Neural progenitor cell (in vitro differentiated cells): ENCODE results near the gene C19orf38. TPM values are rescaled to one million over a fixed set of nuclear protein-coding genes. Genes with fewer than 3 reads are reported as not detected.

Experiments used
- DNase-seq: peaks from one replicate; pipeline ENCODE4 v3.0.0-alpha.2; 2016; ENCODE audit warnings: low spot score
- H2AFZ ChIP-seq: fragments of 200-600 bp; sonication (generic); replicated peaks from 2 replicates; pipeline ENCODE4 v1.6.1; 2016; ENCODE audit warnings: antibody characterized with exemption
- H3F3A ChIP-seq: fragments of 200-600 bp; sonication (generic); 2 replicates; pipeline ENCODE4 v1.6.1; 2016; ENCODE audit warnings: antibody characterized with exemption, low read depth
- H3K27ac ChIP-seq: fragments of 200-600 bp; sonication (generic); 2 replicates; pipeline ENCODE4 v1.5.1; 2016; ENCODE audit warnings: mild to moderate bottlenecking
- H3K27me3 ChIP-seq: fragments of 200-600 bp; sonication (generic); 2 replicates; pipeline ENCODE4 v1.6.1; 2016; ENCODE audit warnings: mild to moderate bottlenecking, moderate library complexity
- H3K36me3 ChIP-seq: fragments of 200-600 bp; sonication (generic); 2 replicates; pipeline ENCODE4 v1.5.1; 2016
- H3K4me1 ChIP-seq: fragments of 200-600 bp; sonication (generic); 2 replicates; pipeline ENCODE4 v1.6.1; 2016; ENCODE audit warnings: mixed run types
- H3K4me2 ChIP-seq: fragments of 200-600 bp; sonication (generic); 2 replicates; pipeline ENCODE4 v1.6.1; 2016
- H3K4me3 ChIP-seq: fragments of 200-600 bp; sonication (generic); 2 replicates; pipeline ENCODE4 v1.5.1; 2016
- H3K79me2 ChIP-seq: fragments of 200-600 bp; sonication (generic); 2 replicates; pipeline ENCODE4 v1.6.1; 2016; ENCODE audit warnings: low read depth
- H3K9ac ChIP-seq: fragments of 200-600 bp; sonication (generic); 2 replicates; pipeline ENCODE4 v1.6.1; 2016
- H3K9me3 ChIP-seq: fragments of 200-600 bp; sonication (generic); 2 replicates; pipeline ENCODE4 v1.5.1; 2016; ENCODE audit warnings: low read depth
- H4K20me1 ChIP-seq: fragments of 200-600 bp; sonication (generic); 2 replicates; pipeline ENCODE4 v1.6.1; 2016; ENCODE audit warnings: low read depth
- H3K27ac Mint-ChIP-seq: 3 replicates; pipeline ENCODE4 v1.8.0; 2021; ENCODE audit warnings: mixed read lengths
- H3K27me3 Mint-ChIP-seq: 2 replicates; pipeline ENCODE4 v1.8.0; 2022; ENCODE audit warnings: low read depth, mild to moderate bottlenecking, inconsistent platforms, moderate library complexity, mixed read lengths; ENCODE audit not compliant: insufficient read depth
- H3K36me3 Mint-ChIP-seq: 3 replicates; pipeline ENCODE4 v1.8.0; 2021; ENCODE audit warnings: mixed read lengths
- H3K4me1 Mint-ChIP-seq: 3 replicates; pipeline ENCODE4 v1.8.0; 2021; ENCODE audit warnings: mixed read lengths
- H3K4me3 Mint-ChIP-seq: 3 replicates; pipeline ENCODE4 v1.8.0; 2021; ENCODE audit warnings: mild to moderate bottlenecking, moderate library complexity, mixed read lengths
- H3K9me3 Mint-ChIP-seq: 3 replicates; pipeline ENCODE4 v1.8.0; 2020; ENCODE audit warnings: mixed read lengths
- EZH2 ChIP-seq: fragments of 200-600 bp; sonication (generic); IDR thresholded peaks from 2 replicates; pipeline ENCODE4 v1.6.1; 2017; ENCODE audit warnings: antibody characterized with exemption, mild to moderate bottlenecking, moderate library complexity
- EZH2phosphoT487 ChIP-seq: fragments of 200-600 bp; sonication (generic); IDR thresholded peaks from 2 replicates; pipeline ENCODE4 v1.6.1; 2017; ENCODE audit warnings: antibody characterized with exemption
- total RNA-seq: library from RNA; depleted of rRNA; stranded (reverse); fragments of >200 nt; gene quantifications from 2 replicates; pipeline ENCODE4 v1.2.3, GENCODE V29; 2015; ENCODE audit warnings: low replicate concordance
- TF ChIP-seq, protein P1 (sequence below): fragments of 200-600 bp; sonication (generic); IDR thresholded peaks from 2 replicates; pipeline ENCODE4 v1.5.1; 2017; ENCODE audit warnings: antibody characterized with exemption, mild to moderate bottlenecking

The C19orf38 gene
- total RNA-seq, 1 donor from 2014 or later = not detected

- no peaks in the 10 kb centered on the region for H3K4me1 Mint-ChIP-seq
- Histone ChIP-seq H2AFZ (no peak overlapping the region), H3K79me2 (peaks cover 13% of the 10 kb centered on the region), H3K9me3 (no peaks in the 10 kb centered on the region), H3K4me1 (no peaks in the 10 kb centered on the region), H3K36me3 (no peaks in the 10 kb centered on the region), H3K4me3 (no peak overlapping the region), H3K27ac (no peak overlapping the region), H3K9ac (no peak overlapping the region), H4K20me1 (no peaks in the 10 kb centered on the region), H3K4me2 (no peak overlapping the region), H3K27me3 (no peaks in the 10 kb centered on the region), H3F3A (no peaks in the 10 kb centered on the region)
- DNase-seq = no peak
- H3K27ac Mint-ChIP-seq = no peak overlapping the region
- peaks cover 3% of the 10 kb centered on the region for H3K9me3 Mint-ChIP-seq
- H3K4me3 Mint-ChIP-seq = no peak overlapping the region
- H3K36me3 Mint-ChIP-seq = peaks cover 13% of the 10 kb centered on the region
- TF ChIP-seq, protein P1, sequence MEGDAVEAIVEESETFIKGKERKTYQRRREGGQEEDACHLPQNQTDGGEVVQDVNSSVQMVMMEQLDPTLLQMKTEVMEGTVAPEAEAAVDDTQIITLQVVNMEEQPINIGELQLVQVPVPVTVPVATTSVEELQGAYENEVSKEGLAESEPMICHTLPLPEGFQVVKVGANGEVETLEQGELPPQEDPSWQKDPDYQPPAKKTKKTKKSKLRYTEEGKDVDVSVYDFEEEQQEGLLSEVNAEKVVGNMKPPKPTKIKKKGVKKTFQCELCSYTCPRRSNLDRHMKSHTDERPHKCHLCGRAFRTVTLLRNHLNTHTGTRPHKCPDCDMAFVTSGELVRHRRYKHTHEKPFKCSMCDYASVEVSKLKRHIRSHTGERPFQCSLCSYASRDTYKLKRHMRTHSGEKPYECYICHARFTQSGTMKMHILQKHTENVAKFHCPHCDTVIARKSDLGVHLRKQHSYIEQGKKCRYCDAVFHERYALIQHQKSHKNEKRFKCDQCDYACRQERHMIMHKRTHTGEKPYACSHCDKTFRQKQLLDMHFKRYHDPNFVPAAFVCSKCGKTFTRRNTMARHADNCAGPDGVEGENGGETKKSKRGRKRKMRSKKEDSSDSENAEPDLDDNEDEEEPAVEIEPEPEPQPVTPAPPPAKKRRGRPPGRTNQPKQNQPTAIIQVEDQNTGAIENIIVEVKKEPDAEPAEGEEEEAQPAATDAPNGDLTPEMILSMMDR = no peak
- no peak for TF ChIP-seq EZH2
- no peak for TF ChIP-seq EZH2phosphoT487
- H3K27me3 Mint-ChIP-seq = peaks cover 2% of the 10 kb centered on the region
Measured at GRCh38 chr19:10907925-10908324, 59.7 kb downstream of the C19orf38 start.

DNA sequence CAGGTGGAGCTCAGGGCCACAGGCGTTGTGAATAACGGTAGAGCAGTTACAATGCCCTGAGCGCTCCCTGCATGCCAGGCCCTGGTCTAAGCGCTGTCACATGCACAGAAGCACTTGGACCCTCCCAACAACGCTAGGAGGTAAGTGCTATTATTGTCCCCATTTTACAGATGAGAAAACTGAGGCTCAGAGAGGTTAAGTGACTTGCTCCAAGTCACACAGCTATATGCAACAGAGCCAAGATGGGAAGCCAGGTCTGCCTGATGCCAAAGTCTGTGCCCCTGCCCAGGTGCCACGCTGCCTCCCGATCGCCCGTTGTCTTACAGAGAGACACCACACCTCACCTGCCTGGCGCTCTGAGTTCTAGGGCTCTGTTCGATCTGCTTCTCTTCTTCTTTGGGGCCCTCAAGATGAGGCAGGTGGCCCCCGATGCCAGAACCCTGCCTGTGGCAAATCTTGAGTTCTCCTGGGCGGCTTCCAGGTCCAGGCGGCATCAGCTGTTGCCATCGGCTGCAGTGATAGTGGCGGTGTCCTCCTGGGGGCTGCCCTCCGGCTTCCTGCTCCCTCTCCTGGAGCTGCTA is 60.3 kb downstream of the C19orf38 start:
- H3K27ac ChIP-seq = no peak overlapping the region
- DNase-seq = no peak
- no peaks in the 10 kb centered on the region for H3K9me3 ChIP-seq
- Mint-ChIP-seq H3K27ac (no peak overlapping the region), H3K36me3 (peaks cover 10% of the 10 kb centered on the region), H3K9me3 (no peaks in the 10 kb centered on the region), H3K4me1 (no peaks in the 10 kb centered on the region), H3K27me3 (peaks cover 2% of the 10 kb centered on the region), H3K4me3 (no peak overlapping the region)
- no peak overlapping the region for H3K4me3 ChIP-seq
- H3K4me1 ChIP-seq = no peaks in the 10 kb centered on the region
- no peak overlapping the region for H3K4me2 ChIP-seq
- H3K79me2 ChIP-seq = peaks cover 7% of the 10 kb centered on the region
- no peaks in the 10 kb centered on the region for H3F3A ChIP-seq
- H3K27me3 ChIP-seq = no peaks in the 10 kb centered on the region
- no peak overlapping the region for H2AFZ ChIP-seq
- H3K36me3 ChIP-seq = no peaks in the 10 kb centered on the region
- TF ChIP-seq EZH2 (no peak), EZH2phosphoT487 (no peak)
- TF ChIP-seq, protein P1 = no peak
- no peak overlapping the region for H3K9ac ChIP-seq
- no peaks in the 10 kb centered on the region for H4K20me1 ChIP-seq

- TF ChIP-seq EZH2phosphoT487 (no peak), EZH2 (no peak)
- TF ChIP-seq, protein P1 = no peak
- H3K4me1 ChIP-seq = no peaks in the 10 kb centered on the region
- no peaks in the 10 kb centered on the region for H3F3A ChIP-seq
- no peaks in the 10 kb centered on the region for H3K27me3 ChIP-seq
- no peak overlapping the region for H3K9ac ChIP-seq
- no peak overlapping the region for H3K27ac ChIP-seq
- H3K79me2 ChIP-seq = no peaks in the 10 kb centered on the region
- Mint-ChIP-seq H3K27me3 (peaks cover 2% of the 10 kb centered on the region), H3K4me1 (no peaks in the 10 kb centered on the region), H3K4me3 (no peak overlapping the region), H3K27ac (no peak overlapping the region), H3K9me3 (no peaks in the 10 kb centered on the region), H3K36me3 (peaks cover 7% of the 10 kb centered on the region)
- H3K4me2 ChIP-seq = no peak overlapping the region
- no peaks in the 10 kb centered on the region for H4K20me1 ChIP-seq
- no peaks in the 10 kb centered on the region for H3K9me3 ChIP-seq
- DNase-seq = no peak
- no peak overlapping the region for H2AFZ ChIP-seq
- no peaks in the 10 kb centered on the region for H3K36me3 ChIP-seq
- no peak overlapping the region for H3K4me3 ChIP-seq
Measured at GRCh38 chr19:10911579-10912363, 63.6 kb downstream of the C19orf38 start.
